Activated CD8-positive, alpha-beta memory T cell treated with anti-CD3 and anti-CD28 coated beads, Interleukin-2, amount 50 U/mL, for 24 hours (primary cell): Measurements from ENCODE around the gene TMTC3.
"Not testable (repeated sequence)": the region's sequence is repeated elsewhere in the genome, so short reads cannot be mapped to it uniquely, and the experiment has no call there.

Source experiments
- DNase-seq: peaks from one replicate; pipeline ENCODE4 v3.0.0-alpha.2; 2020; ENCODE audit errors: extremely low read depth

TMTC3 gene

GRCh38 chr12:88166179-88166578 lies 24.1 kb downstream of the TMTC3 start:
- DNase-seq: no peak

GRCh38 chr12:88167384-88167783 lies 25.3 kb downstream of the TMTC3 start:
- DNase-seq: no peak

- DNase-seq: no peak
These were observed 30.8 kb downstream of the TMTC3 start for GRCh38 chr12:88172844-88173407.

- DNase-seq: no peak
These were observed 33.4 kb downstream of the TMTC3 start for GRCh38 chr12:88175544-88175943.

- no peak for DNase-seq
These were observed 37.4 kb downstream of the TMTC3 start for GRCh38 chr12:88179436-88180014.

GRCh38 chr12:88181881-88182280 lies 39.8 kb downstream of the TMTC3 start:
- no peak for DNase-seq

GRCh38 chr12:88182416-88182815 lies 40.3 kb downstream of the TMTC3 start:
- DNase-seq: no peak

GRCh38 chr12:88184196-88184595 lies 42.1 kb downstream of the TMTC3 start:
- no peak for DNase-seq

GRCh38 chr12:88185279-88185678 lies 43.2 kb downstream of the TMTC3 start:
- no peak for DNase-seq

- no peak for DNase-seq
These were observed 43.9 kb downstream of the TMTC3 start for GRCh38 chr12:88185988-88186387.

GRCh38 chr12:88187571-88187970 lies 45.5 kb downstream of the TMTC3 start:
- no peak for DNase-seq

- DNase-seq: no peak
These were observed 46.1 kb downstream of the TMTC3 start for GRCh38 chr12:88188180-88188579.

- no peak for DNase-seq
These were observed 50.3 kb downstream of the TMTC3 start for GRCh38 chr12:88192426-88192825.

- DNase-seq: no peak
These were observed 52.8 kb downstream of the TMTC3 start for GRCh38 chr12:88194868-88195267.

- no peak for DNase-seq
These were observed 57.9 kb downstream of the TMTC3 start for GRCh38 chr12:88200029-88200428.

GRCh38 chr12:88202500-88202899 lies 60.4 kb downstream of the TMTC3 start:
- no peak for DNase-seq

GRCh38 chr12:88206601-88207000 lies 64.5 kb downstream of the TMTC3 start:
- no peak for DNase-seq

GRCh38 chr12:88207921-88208620 lies 66.0 kb downstream of the TMTC3 start:
- no peak for DNase-seq

GRCh38 chr12:88208661-88209060 lies 66.6 kb downstream of the TMTC3 start:
- DNase-seq: no peak

- DNase-seq: not testable (repeated sequence)
These were observed 68.2 kb downstream of the TMTC3 start for GRCh38 chr12:88210311-88210710.

GRCh38 chr12:88218293-88218692 lies 76.2 kb downstream of the TMTC3 start:
- DNase-seq: no peak

GRCh38 chr12:88219861-88220260 lies 77.8 kb downstream of the TMTC3 start:
- no peak for DNase-seq

GRCh38 chr12:88223519-88223918 lies 81.4 kb downstream of the TMTC3 start:
- no peak for DNase-seq
